Fibroblast of skin of right quadriceps (primary cell): ENCODE measurements around the gene YES1.
"Not testable (repeated sequence)": the region's sequence is repeated elsewhere in the genome, so short reads cannot be mapped to it uniquely, and the experiment has no call there.

Experiments
- DNase-seq: peaks from one replicate; pipeline ENCODE4 v3.0.0-alpha.2; 2013

YES1 gene

GRCh38 chr18:820591-821165, 8.6 kb upstream of the YES1 start:
- no peak for DNase-seq

- no peak for DNase-seq
These were observed 4.8 kb upstream of the YES1 start for GRCh38 chr18:816869-817268.

GRCh38 chr18:816088-816653, 4.1 kb upstream of the YES1 start:
- DNase-seq, result no peak

- DNase-seq, result no peak
These were observed 3.3 kb upstream of the YES1 start for GRCh38 chr18:815353-815752.

- no peak for DNase-seq
These were observed 2.5 kb upstream of the YES1 start for GRCh38 chr18:814300-815084.

- DNase-seq, result no peak
These were observed 1.4 kb upstream of the YES1 start for GRCh38 chr18:813172-814071.

GRCh38 chr18:812376-813171, 532 bp upstream of the YES1 start:
- peak; percentile 89 for DNase-seq

- peak; percentile 27 for DNase-seq
These were observed 705 bp downstream of the YES1 start for GRCh38 chr18:811182-811891.

GRCh38 chr18:809985-810642, 1.9 kb downstream of the YES1 start:
- DNase-seq, result no peak

- not testable (repeated sequence) for DNase-seq
These were observed 2.8 kb downstream of the YES1 start for GRCh38 chr18:809228-809627.

- DNase-seq, result no peak
These were observed 3.5 kb downstream of the YES1 start for GRCh38 chr18:808502-808901.

GRCh38 chr18:808086-808485, 4.0 kb downstream of the YES1 start:
- no peak for DNase-seq

GRCh38 chr18:805755-806110, 6.3 kb downstream of the YES1 start:
- no peak for DNase-seq

- no peak for DNase-seq
These were observed 6.9 kb downstream of the YES1 start for GRCh38 chr18:805008-805754.

GRCh38 chr18:801137-801536, 10.9 kb downstream of the YES1 start:
- no peak for DNase-seq

- DNase-seq, result no peak
These were observed 12.1 kb downstream of the YES1 start for GRCh38 chr18:799943-800342.

- DNase-seq, result not testable (repeated sequence)
These were observed 16.7 kb downstream of the YES1 start for GRCh38 chr18:795383-795782.

GRCh38 chr18:789397-789796, 22.6 kb downstream of the YES1 start:
- no peak for DNase-seq

GRCh38 chr18:785242-785641, 26.8 kb downstream of the YES1 start:
- no peak for DNase-seq

- no peak for DNase-seq
These were observed 27.4 kb downstream of the YES1 start for GRCh38 chr18:784470-785172.
